Measurements from ENCODE around the gene ALK.

ALK gene

GRCh38 chr2:29705616-29706015, 215.8 kb downstream of the ALK start:
- no peak for DNase-seq

- DNase-seq = no peak
Observed at GRCh38 chr2:29703336-29703735, 218.1 kb downstream of the ALK start.

GRCh38 chr2:29702276-29702675, 219.1 kb downstream of the ALK start:
- no peak for DNase-seq

GRCh38 chr2:29700560-29700959, 220.8 kb downstream of the ALK start:
- DNase-seq = no peak

- DNase-seq = no peak
Observed at GRCh38 chr2:29699045-29699444, 222.3 kb downstream of the ALK start.

GRCh38 chr2:29698216-29698615, 223.2 kb downstream of the ALK start:
- DNase-seq = no peak

GRCh38 chr2:29697715-29698114, 223.7 kb downstream of the ALK start:
- DNase-seq = no peak

GRCh38 chr2:29697181-29697580, 224.2 kb downstream of the ALK start:
- no peak for DNase-seq

GRCh38 chr2:29694741-29695140, 226.6 kb downstream of the ALK start:
- no peak for DNase-seq

- DNase-seq = no peak
Observed at GRCh38 chr2:29691391-29691950, 229.9 kb downstream of the ALK start.

- DNase-seq = no peak
Observed at GRCh38 chr2:29689666-29690065, 231.7 kb downstream of the ALK start.

GRCh38 chr2:29688429-29688828, 233.0 kb downstream of the ALK start:
- no peak for DNase-seq

GRCh38 chr2:29687121-29687520, 234.3 kb downstream of the ALK start:
- no peak for DNase-seq

- no peak for DNase-seq
Observed at GRCh38 chr2:29676886-29677453, 244.4 kb downstream of the ALK start.

- DNase-seq = no peak
Observed at GRCh38 chr2:29664578-29664977, 256.8 kb downstream of the ALK start.

- no peak for DNase-seq
Observed at GRCh38 chr2:29663268-29663667, 258.1 kb downstream of the ALK start.

- DNase-seq = no peak
Observed at GRCh38 chr2:29662861-29663260, 258.5 kb downstream of the ALK start.

- no peak for DNase-seq
Observed at GRCh38 chr2:29660201-29660600, 261.2 kb downstream of the ALK start.

GRCh38 chr2:29659178-29659577, 262.2 kb downstream of the ALK start:
- DNase-seq = no peak

- DNase-seq = no peak
Observed at GRCh38 chr2:29657674-29658073, 263.7 kb downstream of the ALK start.

GRCh38 chr2:29655391-29656086, 265.8 kb downstream of the ALK start:
- no peak for DNase-seq

- DNase-seq = no peak
Observed at GRCh38 chr2:29650631-29651097, 270.7 kb downstream of the ALK start.

- DNase-seq = no peak
Observed at GRCh38 chr2:29644949-29645348, 276.4 kb downstream of the ALK start.

- no peak for DNase-seq
Observed at GRCh38 chr2:29643196-29643595, 278.2 kb downstream of the ALK start.

GRCh38 chr2:29640360-29640759, 281.0 kb downstream of the ALK start:
- no peak for DNase-seq

Data from NCI-H2081 treated with DMSO at 0.1 percent for 48 hours (cell line).